GM23248 (cell line): ENCODE results near the gene MRTFA. TPM values are rescaled to one million over a fixed set of nuclear protein-coding genes. Genes with fewer than 3 reads are reported as not detected.

Source experiments
- DNase-seq: peaks from one replicate; pipeline ENCODE4 v3.0.0-alpha.2; 2015
- H2AFZ ChIP-seq: fragments of 200-600 bp; sonication (generic); 2 replicates; pipeline ENCODE4 v1.6.1; 2016; ENCODE audit warnings: antibody characterized with exemption
- H3F3A ChIP-seq: fragments of 200-600 bp; sonication (generic); 2 replicates; pipeline ENCODE4 v1.6.1; 2016; ENCODE audit warnings: mild to moderate bottlenecking, antibody characterized with exemption, mixed run types; ENCODE audit not compliant: insufficient read depth
- H3K27ac ChIP-seq: fragments of 200-600 bp; sonication (generic); 2 replicates; pipeline ENCODE4 v1.5.1; 2016; ENCODE audit warnings: mild to moderate bottlenecking
- H3K27me3 ChIP-seq: fragments of 200-600 bp; sonication (generic); replicated peaks from 2 replicates; pipeline ENCODE4 v1.6.1; 2016; ENCODE audit warnings: mild to moderate bottlenecking; ENCODE audit not compliant: insufficient read depth
- H3K36me3 ChIP-seq: fragments of 200-600 bp; sonication (generic); 2 replicates; pipeline ENCODE4 v1.6.1; 2016; ENCODE audit warnings: low read depth, mild to moderate bottlenecking
- H3K4me1 ChIP-seq: fragments of 200-600 bp; sonication (generic); 2 replicates; pipeline ENCODE4 v1.6.1; 2016; ENCODE audit warnings: mild to moderate bottlenecking; ENCODE audit not compliant: insufficient read depth
- H3K4me2 ChIP-seq: fragments of 200-600 bp; sonication (generic); one replicate; pipeline ENCODE4 v1.6.1; 2016; ENCODE audit warnings: mild to moderate bottlenecking; ENCODE audit not compliant: unreplicated experiment
- H3K4me3 ChIP-seq: fragments of 200-600 bp; sonication (generic); 2 replicates; pipeline ENCODE4 v1.5.1; 2016; ENCODE audit warnings: mild to moderate bottlenecking
- H3K79me2 ChIP-seq: fragments of 200-600 bp; sonication (generic); 2 replicates; pipeline ENCODE4 v1.6.1; 2016; ENCODE audit warnings: mild to moderate bottlenecking; ENCODE audit not compliant: insufficient read depth
- H3K9ac ChIP-seq: fragments of 200-600 bp; sonication (generic); 2 replicates; pipeline ENCODE4 v1.6.1; 2016; ENCODE audit warnings: mild to moderate bottlenecking
- H3K9me2 ChIP-seq: fragments of 200-600 bp; sonication (generic); 2 replicates; pipeline ENCODE4 v1.6.1; 2016; ENCODE audit warnings: mixed run types, mild to moderate bottlenecking, moderate library complexity; ENCODE audit not compliant: insufficient read depth
- H3K9me3 ChIP-seq: fragments of 200-600 bp; sonication (generic); one replicate; pipeline ENCODE4 v1.6.1; 2017; ENCODE audit warnings: low read depth
- H4K20me1 ChIP-seq: fragments of 200-600 bp; sonication (generic); 2 replicates; pipeline ENCODE4 v1.6.0; 2016; ENCODE audit not compliant: insufficient read depth
- EZH2 ChIP-seq: fragments of 200-600 bp; sonication (generic); IDR thresholded peaks from 2 replicates; pipeline ENCODE4 v1.6.1; 2018; ENCODE audit warnings: antibody characterized with exemption, mild to moderate bottlenecking; ENCODE audit not compliant: insufficient read depth, poor library complexity, severe bottlenecking
- EZH2phosphoT487 ChIP-seq: fragments of 200-600 bp; sonication (generic); IDR thresholded peaks from 2 replicates; pipeline ENCODE4 v1.6.1; 2018; ENCODE audit warnings: antibody characterized with exemption, moderate library complexity, mild to moderate bottlenecking, low read depth; ENCODE audit not compliant: insufficient read depth
- WGBS, 2 experiments: methylation state at CpG; one replicate each; pipeline ENCODE4 v1.1.6; 2015 to 2017; ENCODE audit warnings: low lambda C conversion rate in 2 of 2, low coverage in 1 of 2; ENCODE audit errors: missing lambda C conversion rate in 2 of 2; 5-methylcytosine and 5-hydroxymethylcytosine counted together
- in situ Hi-C: fragments of 300-500 bp; cut with MboI; formaldehyde crosslinking; loops from 2 replicates; pipeline ENCODE4 v1.15.0; 2020
- polyA plus RNA-seq: library from polyadenylated mRNA; unstranded; fragments of >200 nt; fragmentation: Nextera tagmentation; extraction: Ambion mirVana; gene quantifications from 2 replicates; pipeline ENCODE4 v1.2.1, GENCODE V29; 2016
- total RNA-seq: library from RNA; depleted of rRNA; stranded (reverse); fragments of >200 nt; shearing (Covaris generic); gene quantifications from 2 replicates; pipeline ENCODE4 v1.2.3, GENCODE V29; 2014

MRTFA gene
- total and polyA plus RNA-seq, 2 experiments from 2014 or later, result 24.2 to 49.2 TPM

DNA sequence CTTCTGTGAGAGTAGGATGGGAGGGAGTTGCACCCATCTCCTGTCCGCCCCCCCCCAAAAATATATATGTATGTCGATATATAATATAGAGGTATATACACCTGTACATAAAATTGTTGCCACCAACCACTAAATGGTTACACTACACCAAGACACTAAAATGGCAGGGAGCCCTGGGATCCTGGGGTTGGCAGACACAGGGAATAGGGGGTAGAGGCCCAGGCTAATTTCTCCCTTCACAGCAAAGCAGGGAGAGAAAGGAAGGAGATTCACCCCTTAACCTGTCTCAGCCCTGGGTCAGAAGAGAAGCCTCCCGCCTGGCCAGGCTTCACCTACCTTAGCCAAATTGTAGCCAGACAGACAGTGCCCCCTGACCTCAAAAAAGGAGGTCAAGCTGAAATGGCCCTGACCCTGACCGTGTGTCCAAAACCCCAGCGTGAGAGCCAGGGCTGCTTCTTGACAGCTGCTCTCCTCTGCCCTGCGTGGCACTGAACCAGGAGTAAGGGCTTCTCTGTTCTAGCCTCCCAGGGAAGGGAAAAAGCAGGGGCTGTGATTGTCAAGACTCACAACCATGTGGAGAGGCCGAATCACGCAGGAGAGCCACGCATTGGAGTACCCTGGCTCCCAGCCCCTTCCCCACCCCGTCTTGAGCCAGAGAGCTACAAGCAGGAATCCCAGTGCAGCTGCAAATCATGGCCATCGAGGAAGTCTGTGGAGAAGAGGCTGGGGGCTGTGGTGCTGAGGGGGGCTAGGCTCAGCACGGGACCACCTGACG, 225.6 kb downstream of the MRTFA start:
- no peaks in the 10 kb centered on the region; the same call in 1 of the 2 replicates for H3K79me2 ChIP-seq
- H3K27me3 ChIP-seq, result no peaks in the 10 kb centered on the region
- peaks cover 42% of the 10 kb centered on the region for H3F3A ChIP-seq
- DNase-seq, result no peak
- TF ChIP-seq EZH2phosphoT487, result no peak
- TF ChIP-seq EZH2, result no peak
- H3K36me3 ChIP-seq, result peaks cover 16% of the 10 kb centered on the region
- H3K4me1 ChIP-seq, result no peaks in the 10 kb centered on the region
- no peaks in the 10 kb centered on the region for H3K9me3 ChIP-seq
- no peak overlapping the region for H3K9ac ChIP-seq
- no peak overlapping the region for H3K4me3 ChIP-seq
- H4K20me1 ChIP-seq, result no peaks in the 10 kb centered on the region
- H2AFZ ChIP-seq, result no peak overlapping the region
- WGBS, 2 experiments, result 88 to 92% methylated on average over 13 of the region's 13 CpGs
- in situ Hi-C loops, result no loop called here
- no peaks in the 10 kb centered on the region for H3K9me2 ChIP-seq
- H3K4me2 ChIP-seq, result no peak overlapping the region
- no peak overlapping the region for H3K27ac ChIP-seq

DNA sequence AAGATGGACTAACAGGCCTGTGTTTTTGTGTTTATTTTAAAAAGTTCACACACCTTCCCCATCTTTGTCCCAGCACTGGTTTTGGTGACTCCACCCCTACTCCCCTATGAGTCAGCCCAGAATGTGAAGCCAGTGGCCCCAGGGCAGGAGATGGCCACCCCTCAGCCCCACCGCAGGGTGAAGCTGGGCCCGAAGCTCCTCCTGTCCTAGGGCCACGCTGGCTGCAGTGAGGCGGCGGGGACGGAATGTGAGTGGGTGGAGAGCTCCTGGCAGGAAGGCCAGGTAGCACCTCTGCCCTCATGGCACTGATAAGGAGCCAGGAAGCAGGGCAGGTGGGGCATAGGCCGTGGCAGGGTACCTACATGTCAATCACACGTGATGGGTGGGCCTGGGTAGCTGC, 226.2 kb downstream of the MRTFA start:
- Histone ChIP-seq H3K9me2 (no peaks in the 10 kb centered on the region), H3F3A (peaks cover 42% of the 10 kb centered on the region), H3K36me3 (peaks cover 16% of the 10 kb centered on the region), H3K4me2 (no peak overlapping the region), H3K79me2 (no peaks in the 10 kb centered on the region; the same call in 1 of the 2 replicates), H3K4me1 (no peaks in the 10 kb centered on the region), H3K9ac (no peak overlapping the region), H4K20me1 (no peaks in the 10 kb centered on the region), H3K27me3 (no peaks in the 10 kb centered on the region), H3K9me3 (no peaks in the 10 kb centered on the region), H3K4me3 (no peak overlapping the region), H3K27ac (no peak overlapping the region), H2AFZ (no peak overlapping the region)
- TF ChIP-seq EZH2phosphoT487 (no peak), EZH2 (no peak)
- in situ Hi-C loops, result no loop called here
- DNase-seq, result peak; percentile 61
- WGBS, 2 experiments, result 79 to 81% methylated on average over 8 of the region's 8 CpGs

DNA sequence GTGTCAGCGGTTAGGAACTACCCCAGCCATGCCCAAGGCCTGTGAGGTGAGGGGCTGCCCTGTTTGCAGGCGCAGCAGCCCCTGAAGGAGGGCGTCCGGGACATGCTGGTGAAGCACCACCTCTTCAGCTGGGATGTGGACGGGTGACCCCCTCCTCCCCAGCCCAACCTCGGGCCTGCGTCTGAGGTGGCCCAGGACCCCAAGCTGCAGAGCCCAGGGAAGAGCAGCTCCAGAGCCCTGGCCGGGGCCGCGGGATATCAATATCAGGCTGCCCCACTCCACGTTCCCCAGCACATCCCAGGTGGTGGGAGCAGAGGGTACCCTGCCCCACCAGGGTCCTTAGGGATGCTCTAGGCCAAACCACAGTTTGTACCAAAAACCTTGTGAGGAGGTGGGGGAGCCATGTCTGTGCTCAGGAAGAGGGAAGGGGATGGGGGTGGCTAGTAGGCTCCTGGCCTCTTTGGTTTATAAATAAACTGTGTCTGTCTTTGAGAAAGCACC, 226.9 kb downstream of the MRTFA start:
- Histone ChIP-seq H3K4me2 (no peak overlapping the region), H3K9me3 (no peaks in the 10 kb centered on the region), H3K27ac (no peak overlapping the region), H3K9ac (no peak overlapping the region), H3K79me2 (no peaks in the 10 kb centered on the region), H3F3A (peaks cover 36% of the 10 kb centered on the region), H3K4me1 (no peaks in the 10 kb centered on the region), H3K4me3 (no peak overlapping the region), H3K27me3 (no peaks in the 10 kb centered on the region), H3K36me3 (peaks cover 18% of the 10 kb centered on the region), H2AFZ (no peak overlapping the region), H3K9me2 (no peaks in the 10 kb centered on the region), H4K20me1 (no peaks in the 10 kb centered on the region)
- no peak for TF ChIP-seq EZH2
- TF ChIP-seq EZH2phosphoT487, result no peak
- DNase-seq, result no peak
- WGBS, 2 experiments, result 93 to 98% methylated on average over 10 to 11 of the region's 11 CpGs
- in situ Hi-C loops, result no loop called here

DNA sequence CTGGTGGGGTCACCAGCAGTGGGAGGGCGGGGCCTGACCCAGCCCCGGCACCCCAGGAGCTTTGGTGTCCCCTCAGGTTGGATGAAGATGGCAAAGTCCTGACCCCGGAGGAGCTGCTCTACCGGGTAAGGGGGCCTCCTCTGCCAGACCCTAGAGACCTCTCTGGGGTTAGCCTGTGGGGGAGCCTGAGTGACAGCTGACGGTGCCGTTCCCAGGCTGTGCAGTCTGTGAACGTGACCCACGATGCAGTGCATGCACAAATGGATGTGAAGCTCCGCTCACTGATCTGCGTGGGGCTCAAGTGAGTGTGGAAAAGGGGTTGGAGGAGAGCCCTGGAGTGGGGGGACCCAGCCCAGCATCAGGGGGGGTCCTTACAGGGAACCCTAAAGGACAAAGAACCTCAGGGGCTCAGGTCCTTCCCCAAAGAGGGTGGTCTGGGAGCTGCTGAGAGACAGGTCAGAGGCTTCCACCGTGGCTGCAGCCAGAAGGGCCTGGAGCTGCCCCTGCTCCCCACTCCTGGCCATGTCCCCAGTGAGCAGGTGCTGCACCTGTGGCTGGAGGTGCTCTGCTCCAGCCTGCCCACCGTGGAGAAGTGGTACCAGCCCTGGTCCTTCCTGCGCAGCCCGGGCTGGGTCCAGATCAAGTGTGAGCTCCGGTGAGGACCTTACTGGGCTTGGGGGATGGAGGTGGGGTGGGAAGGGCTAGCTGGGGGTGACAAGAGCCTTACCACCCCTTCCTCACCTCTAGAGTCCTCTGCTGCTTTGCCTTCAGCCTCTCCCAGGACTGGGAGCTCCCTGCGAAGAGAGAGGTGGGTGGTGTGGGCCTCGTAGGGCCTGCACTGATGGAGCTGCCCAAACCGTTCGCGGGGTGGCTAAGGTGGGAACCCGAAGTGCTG, 227.6 kb downstream of the MRTFA start:
- Histone ChIP-seq H3K9me3 (no peaks in the 10 kb centered on the region), H3K9me2 (no peaks in the 10 kb centered on the region), H3K36me3 (peaks cover 19% of the 10 kb centered on the region), H3F3A (peaks cover 29% of the 10 kb centered on the region; the same call in 1 of the 2 replicates), H3K79me2 (no peaks in the 10 kb centered on the region), H4K20me1 (no peaks in the 10 kb centered on the region), H3K27ac (no peak overlapping the region), H2AFZ (no peak overlapping the region), H3K4me2 (no peak overlapping the region), H3K27me3 (no peaks in the 10 kb centered on the region), H3K4me1 (no peaks in the 10 kb centered on the region), H3K9ac (no peak overlapping the region), H3K4me3 (no peak overlapping the region)
- DNase-seq, result no peak
- no peak for TF ChIP-seq EZH2
- TF ChIP-seq EZH2phosphoT487, result no peak
- 92 to 93% methylated on average over 20 of the region's 21 CpGs for WGBS, 2 experiments
- in situ Hi-C loops, result no loop called here
